H1 (cell line): ENCODE data around the gene UBE2D3.

Experiments
- EGR1 ChIP-seq: IDR thresholded peaks from 2 replicates; pipeline ENCODE4 v1.6.1; 2011; ENCODE audit warnings: low read depth, low read length, borderline replicate concordance
- EP300 ChIP-seq, 2 experiments: IDR thresholded peaks; 1 replicate in 1 of 2; 2 replicates in 1 of 2; pipeline ENCODE4 v1.6.1; 2011 to 2012; ENCODE audit warnings: low read depth in 2 of 2, low read length in 2 of 2, mild to moderate bottlenecking in 2 of 2, borderline replicate concordance in 1 of 2, inconsistent platforms in 1 of 2, moderate library complexity in 1 of 2
- EZH2 ChIP-seq: fragments of 200-600 bp; sonication (generic); IDR thresholded peaks from 2 replicates; pipeline ENCODE4 v1.7.1; 2012; ENCODE audit warnings: low read depth, mild to moderate bottlenecking, moderate library complexity, low read length, inconsistent platforms; ENCODE audit not compliant: severe bottlenecking
- KDM1A ChIP-seq: fragments of 200-600, 300-600 bp; sonication (generic); IDR thresholded peaks from 2 replicates; pipeline ENCODE4 v1.7.1; 2016; ENCODE audit warnings: mild to moderate bottlenecking, low read length, borderline replicate concordance
- PHF8 ChIP-seq: fragments of 200-600 bp; sonication (generic); conservative IDR thresholded peaks from 2 replicates; pipeline ENCODE4 v1.7.1; 2012; ENCODE audit warnings: low read depth, mild to moderate bottlenecking, inconsistent platforms, low read length, moderate library complexity
- POLR2A ChIP-seq, 2 experiments: IDR thresholded peaks; 1 replicate in 1 of 2; 2 replicates in 1 of 2; pipeline ENCODE4 v1.6.1; 2011; ENCODE audit warnings: low read depth in 2 of 2, low read length in 2 of 2, mild to moderate bottlenecking in 2 of 2; ENCODE audit errors: control extremely low read depth in 1 of 2
- SIRT6 ChIP-seq: IDR thresholded peaks from one replicate; pipeline ENCODE4 v1.7.1; 2012; ENCODE audit warnings: low read length, inconsistent platforms
- TF ChIP-seq, protein P1 (sequence below), 3 experiments: IDR thresholded peaks; 1 replicate in 2 of 3; 2 replicates in 1 of 3; pipeline versions ENCODE4 v1.5.1 to v1.6.1; 2011; ENCODE audit warnings: low read length in 3 of 3, mild to moderate bottlenecking in 3 of 3, inconsistent platforms in 2 of 3, low read depth in 1 of 3, moderate library complexity in 1 of 3; ENCODE audit not compliant: insufficient read depth in 1 of 3; ENCODE audit errors: control extremely low read depth in 1 of 3
- TF ChIP-seq, protein P2 (sequence below): IDR thresholded peaks from 2 replicates; pipeline ENCODE4 v1.6.1; 2012; ENCODE audit warnings: inconsistent platforms

DNA sequence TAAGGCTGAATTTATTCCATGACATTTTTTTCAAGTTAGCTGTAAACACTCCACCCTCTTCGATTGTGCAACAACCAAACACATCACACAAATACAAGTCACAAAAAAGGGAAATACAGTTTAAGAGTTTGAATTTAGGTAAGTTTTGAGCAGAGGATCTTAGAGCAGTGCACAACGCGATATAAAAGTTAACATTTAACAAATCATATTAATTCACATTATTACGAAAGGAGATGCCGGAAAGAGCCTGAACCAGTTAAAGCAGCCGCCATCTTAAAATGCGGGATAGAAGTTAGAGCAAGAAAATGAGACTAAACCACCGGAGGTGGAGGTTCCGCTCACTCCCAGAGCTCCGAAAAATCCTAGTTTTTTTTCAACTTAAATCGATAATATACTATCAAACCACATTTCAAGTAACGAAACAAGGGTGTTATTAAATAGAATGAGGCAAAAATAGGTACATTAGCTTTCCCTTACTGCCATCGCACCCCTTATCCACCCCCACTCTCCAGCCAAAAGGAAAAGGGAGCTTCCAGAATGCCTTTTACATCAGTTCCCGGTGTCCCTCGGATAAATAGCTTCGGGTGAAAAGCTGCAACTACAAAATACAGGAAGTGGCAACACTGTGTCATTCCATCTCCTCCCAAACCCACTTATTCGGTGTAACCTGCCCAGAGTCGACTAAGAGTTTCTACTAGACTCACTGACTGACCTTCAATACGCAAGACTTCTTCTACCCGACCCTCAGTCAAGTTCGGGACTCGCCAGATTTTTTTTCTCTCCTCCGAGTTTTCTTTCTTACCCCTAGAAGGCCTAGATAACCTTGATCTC lies 1.9 kb downstream of the UBE2D3 start:
- no peak for TF ChIP-seq EZH2
- TF ChIP-seq, protein P1, sequence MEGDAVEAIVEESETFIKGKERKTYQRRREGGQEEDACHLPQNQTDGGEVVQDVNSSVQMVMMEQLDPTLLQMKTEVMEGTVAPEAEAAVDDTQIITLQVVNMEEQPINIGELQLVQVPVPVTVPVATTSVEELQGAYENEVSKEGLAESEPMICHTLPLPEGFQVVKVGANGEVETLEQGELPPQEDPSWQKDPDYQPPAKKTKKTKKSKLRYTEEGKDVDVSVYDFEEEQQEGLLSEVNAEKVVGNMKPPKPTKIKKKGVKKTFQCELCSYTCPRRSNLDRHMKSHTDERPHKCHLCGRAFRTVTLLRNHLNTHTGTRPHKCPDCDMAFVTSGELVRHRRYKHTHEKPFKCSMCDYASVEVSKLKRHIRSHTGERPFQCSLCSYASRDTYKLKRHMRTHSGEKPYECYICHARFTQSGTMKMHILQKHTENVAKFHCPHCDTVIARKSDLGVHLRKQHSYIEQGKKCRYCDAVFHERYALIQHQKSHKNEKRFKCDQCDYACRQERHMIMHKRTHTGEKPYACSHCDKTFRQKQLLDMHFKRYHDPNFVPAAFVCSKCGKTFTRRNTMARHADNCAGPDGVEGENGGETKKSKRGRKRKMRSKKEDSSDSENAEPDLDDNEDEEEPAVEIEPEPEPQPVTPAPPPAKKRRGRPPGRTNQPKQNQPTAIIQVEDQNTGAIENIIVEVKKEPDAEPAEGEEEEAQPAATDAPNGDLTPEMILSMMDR (IDR thresholded peaks at IDR 0.05; ENCODE audit: control extremely low read depth in 1 of 3, insufficient read depth in 1 of 3, low read depth in 1 of 3, low read length in 3 of 3), result no peak
- TF ChIP-seq, protein P2, sequence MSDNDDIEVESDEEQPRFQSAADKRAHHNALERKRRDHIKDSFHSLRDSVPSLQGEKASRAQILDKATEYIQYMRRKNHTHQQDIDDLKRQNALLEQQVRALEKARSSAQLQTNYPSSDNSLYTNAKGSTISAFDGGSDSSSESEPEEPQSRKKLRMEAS, result no peak
- TF ChIP-seq KDM1A, result no peak
- peak; percentile 37 to 75 for TF ChIP-seq POLR2A (IDR thresholded peaks at IDR 0.05; ENCODE audit: control extremely low read depth in 1 of 2, low read depth in 2 of 2, low read length in 2 of 2)
- peak; percentile 51; the same call in 1 of the 2 replicates for TF ChIP-seq EGR1
- TF ChIP-seq SIRT6, result no peak
- TF ChIP-seq PHF8, result no peak
- TF ChIP-seq EP300 (IDR thresholded peaks at IDR 0.05; ENCODE audit: borderline replicate concordance in 1 of 2, low read depth in 2 of 2, low read length in 2 of 2), result 0 out of 3 replicates have a peak, but pooled peaks of 1 of the 2 experiments have one; percentile 26
